Activated naive CD8-positive, alpha-beta T cell treated with anti-CD3 and anti-CD28 coated beads, Interleukin-2, amount 10 ng/mL, durations not matched to agents 7 days and 5 days (primary cell): ENCODE measurements around the gene BBIP1. TPM values are rescaled to one million over a fixed set of nuclear protein-coding genes. Genes with fewer than 3 reads are reported as not detected.

Source experiments
- ATAC-seq: fragments of 150-1000 bp; cut with Tn5 transposase; one replicate; pipeline ENCODE4 v1.10.0; 2021; ENCODE audit warnings: low read depth, moderate library complexity
- POLR2A ChIA-PET: fragments of 350-600 bp; sonication (Branson Sonifier 250); formaldehyde crosslinking; loops from one replicate; lab custom pipeline; 2021; ENCODE audit warnings: antibody characterized with exemption; lab: Charles Lee
- DNase-seq: peaks from one replicate; pipeline ENCODE4 v3.0.0; 2021
- H3K27ac Mint-ChIP-seq: one replicate; pipeline ENCODE4 v1.8.0; 2022; ENCODE audit warnings: mild to moderate bottlenecking, mixed read lengths
- H3K27me3 Mint-ChIP-seq: one replicate; pipeline ENCODE4 v1.8.0; 2022; ENCODE audit warnings: mild to moderate bottlenecking, moderate library complexity, mixed read lengths
- H3K36me3 Mint-ChIP-seq: one replicate; pipeline ENCODE4 v1.8.0; 2021; ENCODE audit warnings: mild to moderate bottlenecking, mixed read lengths
- H3K4me1 Mint-ChIP-seq: one replicate; pipeline ENCODE4 v1.8.0; 2021; ENCODE audit warnings: mixed read lengths
- H3K4me3 Mint-ChIP-seq: one replicate; pipeline ENCODE4 v1.8.0; 2022; ENCODE audit warnings: mild to moderate bottlenecking, moderate library complexity, mixed read lengths
- H3K9me3 Mint-ChIP-seq: one replicate; pipeline ENCODE4 v1.8.0; 2021; ENCODE audit warnings: mixed read lengths
- total RNA-seq, 2 experiments: library from RNA; stranded (reverse); gene quantifications; one replicate each; pipeline ENCODE4 v1.2.3, GENCODE V29; 2021

The BBIP1 gene, protein sequence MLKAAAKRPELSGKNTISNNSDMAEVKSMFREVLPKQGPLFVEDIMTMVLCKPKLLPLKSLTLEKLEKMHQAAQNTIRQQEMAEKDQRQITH
- total RNA-seq, result 10 to 100 TPM; 33.0 to 33.8 TPM

- Mint-ChIP-seq H3K36me3 (peaks cover 6% of the 10 kb centered on the region), H3K27ac (peak within 1 kb of the TSS; percentile 97), H3K4me1 (peaks cover 27% of the 10 kb centered on the region), H3K27me3 (no peaks in the 10 kb centered on the region), H3K4me3 (peak within 1 kb of the TSS; percentile 96), H3K9me3 (no peaks in the 10 kb centered on the region)
- ATAC-seq (peak; percentile 94), DNase-seq (peak; percentile 90)
- POLR2A ChIA-PET, result interaction anchor here (0.6 to 2.2 kb wide), 15 partner anchors 9 to 984 kb away, joined by 3 to 17 read pairs (median 3); partner anchors contain the start of gene PDCD4
Observed at GRCh38 chr10:110918643-110919348, at the start of gene BBIP1. TSS of gene BBIP1 (minus strand) at chr10:110919180. CDS start at chr10:110918157, 1,023 bp downstream.

GRCh38 chr10:110967645-110968044, 48.7 kb upstream of the BBIP1 start:
- Mint-ChIP-seq H3K4me1 (peaks cover 20% of the 10 kb centered on the region), H3K4me3 (no peak overlapping the region), H3K27me3 (no peaks in the 10 kb centered on the region), H3K27ac (no peak overlapping the region), H3K36me3 (peaks cover 31% of the 10 kb centered on the region), H3K9me3 (peaks cover 4% of the 10 kb centered on the region)
- POLR2A ChIA-PET, result no interaction called here
- DNase-seq, result no peak
- ATAC-seq, result no peak

DNA sequence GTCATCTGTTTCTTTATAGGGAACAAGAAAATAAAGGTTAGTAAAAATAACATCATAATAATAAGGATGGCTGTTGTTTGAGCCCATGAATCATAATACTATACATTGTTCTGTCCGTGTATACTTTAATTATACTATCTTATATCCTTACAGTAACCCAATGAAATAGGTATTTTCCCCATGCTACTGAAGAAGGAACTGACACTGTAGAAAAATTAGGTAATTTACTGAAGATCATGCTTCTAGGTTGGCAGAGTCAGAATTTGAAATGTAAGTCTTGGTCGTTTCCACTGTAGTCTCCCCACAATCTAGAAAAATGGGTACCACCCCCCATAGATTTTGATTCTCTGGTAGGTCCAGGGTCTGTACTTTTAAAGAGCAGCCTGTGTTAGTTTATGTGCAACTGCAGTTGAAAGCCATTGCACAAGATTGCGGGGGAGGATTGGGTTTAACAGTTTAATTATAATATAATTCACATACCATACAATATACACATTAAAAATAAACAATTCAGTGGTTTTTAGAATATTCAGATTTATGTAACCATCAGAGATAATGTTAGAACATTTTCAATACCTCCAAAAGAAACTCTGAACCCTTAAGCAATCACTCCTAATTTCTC, 48.1 kb upstream of the BBIP1 start:
- peaks cover 30% of the 10 kb centered on the region for H3K36me3 Mint-ChIP-seq
- DNase-seq (no peak), ATAC-seq (no peak)
- no peaks in the 10 kb centered on the region for H3K27me3 Mint-ChIP-seq
- H3K27ac Mint-ChIP-seq, result no peak overlapping the region
- H3K4me1 Mint-ChIP-seq, result peaks cover 21% of the 10 kb centered on the region
- no peak overlapping the region for H3K4me3 Mint-ChIP-seq
- H3K9me3 Mint-ChIP-seq, result peaks cover 2% of the 10 kb centered on the region
- POLR2A ChIA-PET, result no interaction called here

- Mint-ChIP-seq H3K4me1 (peaks cover 18% of the 10 kb centered on the region), H3K27me3 (no peaks in the 10 kb centered on the region), H3K4me3 (no peak overlapping the region), H3K27ac (no peak overlapping the region), H3K36me3 (peaks cover 26% of the 10 kb centered on the region), H3K9me3 (no peaks in the 10 kb centered on the region)
- POLR2A ChIA-PET, result no interaction called here
- DNase-seq, result no peak
- no peak for ATAC-seq
Observed at GRCh38 chr10:110966146-110966545, 47.2 kb upstream of the BBIP1 start.

GRCh38 chr10:110965216-110965615, 46.2 kb upstream of the BBIP1 start:
- H3K27me3 Mint-ChIP-seq, result no peaks in the 10 kb centered on the region
- POLR2A ChIA-PET, result no interaction called here
- ATAC-seq (no peak), DNase-seq (no peak)
- no peak overlapping the region for H3K27ac Mint-ChIP-seq
- peaks cover 17% of the 10 kb centered on the region for H3K36me3 Mint-ChIP-seq
- H3K4me1 Mint-ChIP-seq, result peaks cover 10% of the 10 kb centered on the region
- H3K9me3 Mint-ChIP-seq, result no peaks in the 10 kb centered on the region
- no peak overlapping the region for H3K4me3 Mint-ChIP-seq

DNA sequence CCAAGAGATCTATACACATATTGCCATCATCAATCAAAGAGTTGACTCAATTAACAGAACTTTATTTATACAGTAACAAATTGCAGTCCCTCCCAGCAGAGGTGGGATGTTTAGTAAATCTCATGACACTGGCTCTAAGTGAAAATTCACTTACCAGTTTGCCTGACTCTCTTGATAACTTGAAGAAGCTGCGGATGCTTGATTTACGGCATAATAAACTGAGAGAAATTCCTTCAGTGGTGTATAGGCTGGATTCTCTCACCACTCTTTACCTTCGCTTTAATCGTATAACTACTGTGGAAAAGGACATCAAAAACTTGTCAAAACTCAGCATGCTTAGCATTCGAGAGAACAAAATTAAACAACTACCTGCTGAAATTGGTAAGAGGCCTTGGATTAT, 45.7 kb upstream of the BBIP1 start:
- no peak for DNase-seq
- Mint-ChIP-seq H3K9me3 (no peaks in the 10 kb centered on the region), H3K4me1 (peaks cover 9% of the 10 kb centered on the region), H3K4me3 (no peak overlapping the region), H3K27ac (no peak overlapping the region), H3K36me3 (peaks cover 13% of the 10 kb centered on the region), H3K27me3 (no peaks in the 10 kb centered on the region)
- ATAC-seq, result no peak
- POLR2A ChIA-PET, result no interaction called here

GRCh38 chr10:110963162-110963561, 44.2 kb upstream of the BBIP1 start:
- DNase-seq (no peak), ATAC-seq (no peak)
- Mint-ChIP-seq H3K9me3 (no peaks in the 10 kb centered on the region), H3K36me3 (peaks cover 15% of the 10 kb centered on the region), H3K4me3 (no peak overlapping the region), H3K27ac (no peak overlapping the region), H3K4me1 (peaks cover 9% of the 10 kb centered on the region), H3K27me3 (no peaks in the 10 kb centered on the region)
- POLR2A ChIA-PET, result no interaction called here

GRCh38 chr10:110962443-110962842, 43.5 kb upstream of the BBIP1 start:
- no peaks in the 10 kb centered on the region for H3K27me3 Mint-ChIP-seq
- DNase-seq, result no peak
- H3K36me3 Mint-ChIP-seq, result peaks cover 13% of the 10 kb centered on the region
- no peak for ATAC-seq
- H3K9me3 Mint-ChIP-seq, result no peaks in the 10 kb centered on the region
- no peak overlapping the region for H3K4me3 Mint-ChIP-seq
- H3K27ac Mint-ChIP-seq, result no peak overlapping the region
- H3K4me1 Mint-ChIP-seq, result peaks cover 6% of the 10 kb centered on the region
- POLR2A ChIA-PET, result no interaction called here

- peaks cover 6% of the 10 kb centered on the region for H3K4me1 Mint-ChIP-seq
- POLR2A ChIA-PET, result no interaction called here
- DNase-seq (no peak), ATAC-seq (no peak)
- peaks cover 13% of the 10 kb centered on the region for H3K36me3 Mint-ChIP-seq
- no peak overlapping the region for H3K4me3 Mint-ChIP-seq
- H3K27ac Mint-ChIP-seq, result no peak overlapping the region
- no peaks in the 10 kb centered on the region for H3K27me3 Mint-ChIP-seq
- no peaks in the 10 kb centered on the region for H3K9me3 Mint-ChIP-seq
Observed at GRCh38 chr10:110960333-110960712, 41.3 kb upstream of the BBIP1 start.

- no peaks in the 10 kb centered on the region for H3K27me3 Mint-ChIP-seq
- peaks cover 6% of the 10 kb centered on the region for H3K4me1 Mint-ChIP-seq
- H3K27ac Mint-ChIP-seq, result no peak overlapping the region
- POLR2A ChIA-PET, result no interaction called here
- no peak for DNase-seq
- peaks cover 18% of the 10 kb centered on the region for H3K36me3 Mint-ChIP-seq
- no peak for ATAC-seq
- H3K4me3 Mint-ChIP-seq, result no peak overlapping the region
- H3K9me3 Mint-ChIP-seq, result no peaks in the 10 kb centered on the region
Observed at GRCh38 chr10:110959379-110960332, 40.7 kb upstream of the BBIP1 start.

DNA sequence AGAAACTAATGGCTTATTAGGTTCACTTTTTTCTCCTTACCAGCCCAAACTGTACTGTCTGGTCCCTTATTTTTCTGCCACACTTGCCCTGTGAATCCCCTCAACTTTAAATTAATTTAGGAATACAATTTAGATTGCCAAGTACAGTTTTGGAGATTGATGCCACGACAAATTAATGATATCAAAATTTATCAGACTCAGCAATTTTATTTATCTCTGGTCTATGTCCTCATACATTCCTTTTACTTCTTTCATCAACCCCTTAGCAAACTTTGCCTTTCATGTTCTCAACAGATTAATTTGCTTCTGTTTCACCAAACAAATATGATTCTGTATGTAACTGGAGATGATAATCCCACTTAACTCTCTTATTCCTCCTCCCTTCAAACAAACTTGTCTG, 38.6 kb upstream of the BBIP1 start:
- H3K36me3 Mint-ChIP-seq, result peaks cover 21% of the 10 kb centered on the region
- no peaks in the 10 kb centered on the region for H3K27me3 Mint-ChIP-seq
- H3K27ac Mint-ChIP-seq, result no peak overlapping the region
- peaks cover 3% of the 10 kb centered on the region for H3K4me1 Mint-ChIP-seq
- peaks cover 2% of the 10 kb centered on the region for H3K9me3 Mint-ChIP-seq
- ATAC-seq (no peak), DNase-seq (no peak)
- POLR2A ChIA-PET, result no interaction called here
- H3K4me3 Mint-ChIP-seq, result no peak overlapping the region

GRCh38 chr10:110951381-110951780, 32.4 kb upstream of the BBIP1 start:
- H3K4me1 Mint-ChIP-seq, result peaks cover 13% of the 10 kb centered on the region
- H3K9me3 Mint-ChIP-seq, result peaks cover 2% of the 10 kb centered on the region
- ATAC-seq (no peak), DNase-seq (no peak)
- POLR2A ChIA-PET, result no interaction called here
- peaks cover 44% of the 10 kb centered on the region for H3K36me3 Mint-ChIP-seq
- no peaks in the 10 kb centered on the region for H3K27me3 Mint-ChIP-seq
- no peak overlapping the region for H3K4me3 Mint-ChIP-seq
- H3K27ac Mint-ChIP-seq, result no peak overlapping the region

DNA sequence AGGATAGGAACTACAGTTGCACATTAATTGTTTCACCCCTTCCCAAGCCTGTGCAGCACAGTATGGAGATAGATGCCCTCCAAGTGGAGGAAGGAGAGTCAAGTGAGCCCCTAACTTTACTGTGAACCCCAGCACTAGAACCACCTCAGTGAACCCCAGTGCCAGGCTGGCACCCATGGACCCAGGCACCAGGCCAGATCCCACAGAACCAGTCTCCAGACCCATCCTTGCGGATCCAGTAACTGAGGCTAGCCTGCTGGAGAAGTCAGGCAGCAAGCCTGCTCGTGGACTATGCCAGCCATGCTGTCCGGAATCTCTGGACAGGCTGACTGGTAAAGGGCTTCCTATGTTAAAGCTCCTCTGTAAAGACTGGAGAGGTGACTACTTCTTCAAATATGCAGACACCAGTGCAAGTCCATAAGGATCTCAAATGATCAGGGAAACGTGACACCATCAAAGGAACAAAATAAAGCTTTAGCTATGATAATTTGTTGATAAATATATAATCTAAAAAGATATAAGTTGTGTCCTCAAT, 28.1 kb upstream of the BBIP1 start:
- peaks cover 5% of the 10 kb centered on the region for H3K9me3 Mint-ChIP-seq
- peaks cover 16% of the 10 kb centered on the region for H3K4me1 Mint-ChIP-seq
- no peak overlapping the region for H3K4me3 Mint-ChIP-seq
- H3K27me3 Mint-ChIP-seq, result no peaks in the 10 kb centered on the region
- ATAC-seq, result no peak
- peaks cover 58% of the 10 kb centered on the region for H3K36me3 Mint-ChIP-seq
- no peak overlapping the region for H3K27ac Mint-ChIP-seq
- no peak for DNase-seq
- POLR2A ChIA-PET, result interaction anchor here (0.5 kb wide), 1 partner anchor 129 kb away, joined by 3 read pairs; no protein-coding TSS in a partner anchor
